Neural cell (in vitro differentiated cells): ENCODE results near the gene HIBADH.

ENCODE experiments used
- EP300 ChIP-seq: fragments of 450-650 bp; conservative IDR thresholded peaks from 2 replicates; pipeline ENCODE4 v1.6.1; 2014; ENCODE audit warnings: antibody characterized with exemption, mild to moderate bottlenecking, moderate library complexity; ENCODE audit not compliant: poor library complexity, severe bottlenecking
- EZH2 ChIP-seq: fragments of 200-600, 300-800 bp; shearing (Covaris generic), sonication (generic); IDR thresholded peaks from 2 replicates; pipeline ENCODE4 v1.6.1; 2014; ENCODE audit warnings: antibody characterized with exemption, low read length, borderline replicate concordance, mild to moderate bottlenecking; ENCODE audit not compliant: insufficient read depth, poor library complexity, severe bottlenecking
- MXI1 ChIP-seq: fragments of 450-650 bp; conservative IDR thresholded peaks from 2 replicates; pipeline ENCODE4 v1.6.1; 2014; ENCODE audit warnings: antibody characterized with exemption, mild to moderate bottlenecking; ENCODE audit not compliant: poor library complexity, severe bottlenecking
- POLR2AphosphoS5 ChIP-seq: IDR thresholded peaks from 2 replicates; pipeline ENCODE4 v1.6.1; 2012
- RAD21 ChIP-seq: fragments of 450-650 bp; conservative IDR thresholded peaks from 2 replicates; pipeline ENCODE4 v1.6.1; 2014; ENCODE audit warnings: antibody characterized with exemption, mild to moderate bottlenecking, moderate library complexity
- SMC3 ChIP-seq: fragments of 450-650 bp; conservative IDR thresholded peaks from 2 replicates; pipeline ENCODE4 v1.6.1; 2014; ENCODE audit warnings: antibody characterized with exemption, mild to moderate bottlenecking, moderate library complexity; ENCODE audit not compliant: poor library complexity
- TAF1 ChIP-seq: IDR thresholded peaks from 2 replicates; pipeline ENCODE4 v1.6.1; 2012; ENCODE audit warnings: low read depth
- TF ChIP-seq, protein P1 (sequence below): fragments of 450-650 bp; IDR thresholded peaks from 2 replicates; pipeline ENCODE4 v1.5.1; 2014; ENCODE audit warnings: antibody characterized with exemption, mild to moderate bottlenecking, moderate library complexity; ENCODE audit not compliant: poor library complexity, severe bottlenecking
- TF ChIP-seq, protein P2 (sequence below): IDR thresholded peaks from 2 replicates; pipeline ENCODE4 v1.6.1; 2012; ENCODE audit warnings: borderline replicate concordance

DNA sequence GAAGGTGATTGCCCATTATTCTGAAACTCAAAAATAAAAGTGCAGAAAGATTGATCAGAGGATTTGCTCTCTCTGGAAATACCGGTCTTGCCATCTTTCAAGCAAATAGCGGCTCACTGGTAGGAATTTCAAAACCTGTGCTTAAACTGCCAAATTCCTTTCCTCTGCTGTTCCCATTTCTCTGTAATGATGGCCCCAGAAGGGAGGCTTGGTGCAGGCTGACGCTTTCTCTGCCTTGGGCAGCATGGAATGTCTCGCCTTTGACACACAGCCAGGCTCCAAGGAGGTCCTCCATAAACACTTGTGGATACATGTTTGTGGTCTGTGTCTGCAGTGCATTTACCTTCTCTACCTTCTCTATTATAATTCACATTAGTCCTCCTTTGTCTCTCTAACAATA is 146.8 kb downstream of the HIBADH start:
- no peak for TF ChIP-seq MXI1
- TF ChIP-seq, protein P1, sequence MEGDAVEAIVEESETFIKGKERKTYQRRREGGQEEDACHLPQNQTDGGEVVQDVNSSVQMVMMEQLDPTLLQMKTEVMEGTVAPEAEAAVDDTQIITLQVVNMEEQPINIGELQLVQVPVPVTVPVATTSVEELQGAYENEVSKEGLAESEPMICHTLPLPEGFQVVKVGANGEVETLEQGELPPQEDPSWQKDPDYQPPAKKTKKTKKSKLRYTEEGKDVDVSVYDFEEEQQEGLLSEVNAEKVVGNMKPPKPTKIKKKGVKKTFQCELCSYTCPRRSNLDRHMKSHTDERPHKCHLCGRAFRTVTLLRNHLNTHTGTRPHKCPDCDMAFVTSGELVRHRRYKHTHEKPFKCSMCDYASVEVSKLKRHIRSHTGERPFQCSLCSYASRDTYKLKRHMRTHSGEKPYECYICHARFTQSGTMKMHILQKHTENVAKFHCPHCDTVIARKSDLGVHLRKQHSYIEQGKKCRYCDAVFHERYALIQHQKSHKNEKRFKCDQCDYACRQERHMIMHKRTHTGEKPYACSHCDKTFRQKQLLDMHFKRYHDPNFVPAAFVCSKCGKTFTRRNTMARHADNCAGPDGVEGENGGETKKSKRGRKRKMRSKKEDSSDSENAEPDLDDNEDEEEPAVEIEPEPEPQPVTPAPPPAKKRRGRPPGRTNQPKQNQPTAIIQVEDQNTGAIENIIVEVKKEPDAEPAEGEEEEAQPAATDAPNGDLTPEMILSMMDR: no peak
- no peak for TF ChIP-seq EZH2
- TF ChIP-seq POLR2AphosphoS5: no peak
- no peak for TF ChIP-seq TAF1
- TF ChIP-seq EP300: no peak
- no peak for TF ChIP-seq RAD21
- no peak for TF ChIP-seq SMC3
- TF ChIP-seq, protein P2, sequence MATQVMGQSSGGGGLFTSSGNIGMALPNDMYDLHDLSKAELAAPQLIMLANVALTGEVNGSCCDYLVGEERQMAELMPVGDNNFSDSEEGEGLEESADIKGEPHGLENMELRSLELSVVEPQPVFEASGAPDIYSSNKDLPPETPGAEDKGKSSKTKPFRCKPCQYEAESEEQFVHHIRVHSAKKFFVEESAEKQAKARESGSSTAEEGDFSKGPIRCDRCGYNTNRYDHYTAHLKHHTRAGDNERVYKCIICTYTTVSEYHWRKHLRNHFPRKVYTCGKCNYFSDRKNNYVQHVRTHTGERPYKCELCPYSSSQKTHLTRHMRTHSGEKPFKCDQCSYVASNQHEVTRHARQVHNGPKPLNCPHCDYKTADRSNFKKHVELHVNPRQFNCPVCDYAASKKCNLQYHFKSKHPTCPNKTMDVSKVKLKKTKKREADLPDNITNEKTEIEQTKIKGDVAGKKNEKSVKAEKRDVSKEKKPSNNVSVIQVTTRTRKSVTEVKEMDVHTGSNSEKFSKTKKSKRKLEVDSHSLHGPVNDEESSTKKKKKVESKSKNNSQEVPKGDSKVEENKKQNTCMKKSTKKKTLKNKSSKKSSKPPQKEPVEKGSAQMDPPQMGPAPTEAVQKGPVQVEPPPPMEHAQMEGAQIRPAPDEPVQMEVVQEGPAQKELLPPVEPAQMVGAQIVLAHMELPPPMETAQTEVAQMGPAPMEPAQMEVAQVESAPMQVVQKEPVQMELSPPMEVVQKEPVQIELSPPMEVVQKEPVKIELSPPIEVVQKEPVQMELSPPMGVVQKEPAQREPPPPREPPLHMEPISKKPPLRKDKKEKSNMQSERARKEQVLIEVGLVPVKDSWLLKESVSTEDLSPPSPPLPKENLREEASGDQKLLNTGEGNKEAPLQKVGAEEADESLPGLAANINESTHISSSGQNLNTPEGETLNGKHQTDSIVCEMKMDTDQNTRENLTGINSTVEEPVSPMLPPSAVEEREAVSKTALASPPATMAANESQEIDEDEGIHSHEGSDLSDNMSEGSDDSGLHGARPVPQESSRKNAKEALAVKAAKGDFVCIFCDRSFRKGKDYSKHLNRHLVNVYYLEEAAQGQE: no peak
